ENCODE measurements around the gene RPL15. TPM values are rescaled to one million over a fixed set of nuclear protein-coding genes. Genes with fewer than 3 reads are reported as not detected.

Gene RPL15
- total RNA-seq, 2 donors from 2014 or later, result 2,011 to 2,129 TPM

GRCh38 chr3:23923786-23924185, 6.9 kb downstream of the RPL15 start:
- Mint-ChIP-seq H3K27ac (no peak overlapping the region), H3K4me3 (no peak overlapping the region), H3K27me3 (ENCODE audit: insufficient read depth) (no peaks in the 10 kb centered on the region), H3K9me3 (no peaks in the 10 kb centered on the region), H3K4me1 (peaks cover 15% of the 10 kb centered on the region), H3K36me3 (ENCODE audit: low read depth) (peaks cover 25% of the 10 kb centered on the region)
- no peak for DNase-seq
- Histone ChIP-seq H3K4me1 (ENCODE audit: control insufficient read depth, insufficient read depth, low read length) (no peaks in the 10 kb centered on the region), H3K9ac (ENCODE audit: extremely low read depth, low read length, poor library complexity, severe bottlenecking) (no peak overlapping the region), H3K27me3 (ENCODE audit: control insufficient read depth, insufficient read depth, low read length, poor library complexity, severe bottlenecking) (no peaks in the 10 kb centered on the region), H3K9me3 (ENCODE audit: control insufficient read depth, low read length) (no peaks in the 10 kb centered on the region), H3K4me3 (ENCODE audit: low read length) (no peak overlapping the region), H3K36me3 (ENCODE audit: control insufficient read depth, insufficient read depth, low read length) (peaks cover 19% of the 10 kb centered on the region), H3K27ac (ENCODE audit: low read depth, low read length) (no peak overlapping the region)
- 75% methylated on average over 2 of the region's 2 CpGs; no CpG with 5 or more reads in 1 of the 2 experiments for WGBS, 2 experiments (ENCODE audit: insufficient coverage in 1 of 2, insufficient read length in 1 of 2)
- TF ChIP-seq CTCF (conservative IDR thresholded peaks at IDR 0.05), result no peak

GRCh38 chr3:23926246-23926645, 9.3 kb downstream of the RPL15 start:
- Mint-ChIP-seq H3K36me3 (ENCODE audit: low read depth) (peaks cover 2% of the 10 kb centered on the region), H3K27me3 (ENCODE audit: insufficient read depth) (no peaks in the 10 kb centered on the region), H3K4me3 (no peak overlapping the region), H3K4me1 (peaks cover under 1% of the 10 kb centered on the region), H3K27ac (no peak overlapping the region), H3K9me3 (no peaks in the 10 kb centered on the region)
- H3K36me3 ChIP-seq (ENCODE audit: control insufficient read depth, insufficient read depth, low read length), result no peaks in the 10 kb centered on the region
- no peaks in the 10 kb centered on the region for H3K27me3 ChIP-seq (ENCODE audit: control insufficient read depth, insufficient read depth, low read length, poor library complexity, severe bottlenecking)
- no peak overlapping the region for H3K9ac ChIP-seq (ENCODE audit: extremely low read depth, low read length, poor library complexity, severe bottlenecking)
- H3K9me3 ChIP-seq (ENCODE audit: control insufficient read depth, low read length), result no peaks in the 10 kb centered on the region
- no peak overlapping the region for H3K27ac ChIP-seq (ENCODE audit: low read depth, low read length)
- 95 to 100% methylated on average over 2 to 7 of the region's 7 CpGs for WGBS, 2 experiments (ENCODE audit: insufficient coverage in 1 of 2, insufficient read length in 1 of 2)
- no peak overlapping the region for H3K4me3 ChIP-seq (ENCODE audit: low read length)
- no peak for TF ChIP-seq CTCF (conservative IDR thresholded peaks at IDR 0.05)
- H3K4me1 ChIP-seq (ENCODE audit: control insufficient read depth, insufficient read depth, low read length), result no peaks in the 10 kb centered on the region
- DNase-seq, result no peak

- Histone ChIP-seq H3K9me3 (ENCODE audit: control insufficient read depth, low read length) (no peaks in the 10 kb centered on the region), H3K27me3 (ENCODE audit: control insufficient read depth, insufficient read depth, low read length, poor library complexity, severe bottlenecking) (no peaks in the 10 kb centered on the region), H3K36me3 (ENCODE audit: control insufficient read depth, insufficient read depth, low read length) (no peaks in the 10 kb centered on the region), H3K27ac (ENCODE audit: low read depth, low read length) (no peak overlapping the region), H3K4me1 (ENCODE audit: control insufficient read depth, insufficient read depth, low read length) (no peaks in the 10 kb centered on the region), H3K4me3 (ENCODE audit: low read length) (no peak overlapping the region), H3K9ac (ENCODE audit: extremely low read depth, low read length, poor library complexity, severe bottlenecking) (no peak overlapping the region)
- Mint-ChIP-seq H3K9me3 (no peaks in the 10 kb centered on the region), H3K36me3 (ENCODE audit: low read depth) (no peaks in the 10 kb centered on the region), H3K4me1 (peaks cover 3% of the 10 kb centered on the region), H3K27me3 (ENCODE audit: insufficient read depth) (no peaks in the 10 kb centered on the region), H3K27ac (no peak overlapping the region), H3K4me3 (no peak overlapping the region)
- WGBS, 2 experiments (ENCODE audit: insufficient coverage in 1 of 2, insufficient read length in 1 of 2), result 69 to 79% methylated on average over 2 of the region's 3 CpGs
- peak; percentile 48 for TF ChIP-seq CTCF (conservative IDR thresholded peaks at IDR 0.05)
- DNase-seq, result no peak
Observed at GRCh38 chr3:23926736-23927135, 9.8 kb downstream of the RPL15 start.
